Neuronal stem cell (in vitro differentiated cells): ENCODE results near the gene SIPA1.

Source experiments
- DNase-seq: peaks from one replicate; pipeline ENCODE4 v3.0.0-alpha.2; 2013; ENCODE audit warnings: low spot score
- H2AFZ ChIP-seq: one replicate; pipeline ENCODE4 v1.6.1; 2013; ENCODE audit warnings: mild to moderate bottlenecking, low read length, inconsistent platforms
- H2AK5ac ChIP-seq: 2 replicates; pipeline ENCODE4 v1.6.1; 2013; ENCODE audit warnings: low read depth, mild to moderate bottlenecking, inconsistent platforms, low read length, moderate library complexity, mixed read lengths
- H2BK120ac ChIP-seq: 2 replicates; pipeline ENCODE4 v1.6.1; 2013; ENCODE audit warnings: low read depth, mild to moderate bottlenecking, inconsistent platforms, low read length, moderate library complexity, mixed read lengths
- H2BK12ac ChIP-seq: one replicate; pipeline ENCODE4 v1.6.1; 2013; ENCODE audit warnings: low read length, inconsistent platforms
- H2BK15ac ChIP-seq: 2 replicates; pipeline ENCODE4 v1.6.1; 2013; ENCODE audit warnings: mild to moderate bottlenecking, low read length, inconsistent platforms, mixed read lengths
- H2BK5ac ChIP-seq: one replicate; pipeline ENCODE4 v1.6.1; 2013; ENCODE audit warnings: inconsistent platforms, mild to moderate bottlenecking, low read length, moderate library complexity
- H3K14ac ChIP-seq: one replicate; pipeline ENCODE4 v1.6.1; 2013; ENCODE audit warnings: low read length, inconsistent platforms
- H3K18ac ChIP-seq: 2 replicates; pipeline ENCODE4 v1.6.1; 2013; ENCODE audit warnings: low read length, inconsistent platforms
- H3K23ac ChIP-seq: 2 replicates; pipeline ENCODE4 v1.6.1; 2013; ENCODE audit warnings: low read depth, mild to moderate bottlenecking, mixed read lengths, low read length, inconsistent platforms; ENCODE audit not compliant: poor library complexity
- H3K27ac ChIP-seq: replicated peaks from 3 replicates; pipeline ENCODE4 v1.5.1; 2013; ENCODE audit warnings: low read length, inconsistent platforms
- H3K27me3 ChIP-seq, 3 experiments: 2 replicates each; pipeline ENCODE4 v1.6.1; 2013; ENCODE audit warnings: low read length in 3 of 3, mild to moderate bottlenecking in 2 of 3, inconsistent platforms in 1 of 3, low read depth in 1 of 3, mixed read lengths in 1 of 3, moderate library complexity in 1 of 3; ENCODE audit not compliant: control insufficient read depth in 3 of 3, insufficient read depth in 3 of 3
- H3K36me3 ChIP-seq, 2 donors: replicated peaks in 1 of 2; 2 replicates each; pipeline ENCODE4 v1.6.1; 2013; ENCODE audit warnings: low read length in 2 of 2; ENCODE audit not compliant: control insufficient read depth in 2 of 2, insufficient read depth in 2 of 2
- H3K4ac ChIP-seq: 2 replicates; pipeline ENCODE4 v1.6.1; 2013; ENCODE audit warnings: inconsistent platforms, mild to moderate bottlenecking, low read length, moderate library complexity
- H3K4me1 ChIP-seq, 2 donors: 1 replicate in 1 of 2; 2 replicates in 1 of 2; pipeline ENCODE4 v1.6.1; 2013; ENCODE audit warnings: low read length in 2 of 2, low read depth in 1 of 2; ENCODE audit not compliant: control insufficient read depth in 2 of 2, insufficient read depth in 1 of 2
- H3K4me2 ChIP-seq: one replicate; pipeline ENCODE4 v1.6.1; 2013; ENCODE audit warnings: mild to moderate bottlenecking, low read length, inconsistent platforms; ENCODE audit not compliant: insufficient read depth, poor library complexity, severe bottlenecking
- H3K4me3 ChIP-seq, 2 donors: 2 replicates each; pipeline ENCODE4 v1.5.1; 2013; ENCODE audit warnings: low read length in 2 of 2, mild to moderate bottlenecking in 2 of 2, inconsistent platforms in 1 of 2, moderate library complexity in 1 of 2
- H3K79me1 ChIP-seq: one replicate; pipeline ENCODE4 v1.6.1; 2013; ENCODE audit warnings: low read depth, mild to moderate bottlenecking, inconsistent platforms, low read length, moderate library complexity
- H3K9ac ChIP-seq: one replicate; pipeline ENCODE4 v1.6.1; 2013; ENCODE audit warnings: mild to moderate bottlenecking, low read depth, low read length, inconsistent platforms; ENCODE audit not compliant: poor library complexity
- H3K9me3 ChIP-seq, 2 donors: replicated peaks in 1 of 2; 2 replicates each; pipeline versions ENCODE3 to v1.6.1; 2013; ENCODE audit warnings: low read length in 2 of 2, mild to moderate bottlenecking in 2 of 2, inconsistent platforms in 1 of 2, low read depth in 1 of 2, mixed read lengths in 1 of 2, moderate library complexity in 1 of 2; ENCODE audit not compliant: control insufficient read depth in 2 of 2, insufficient read depth in 1 of 2
- H4K8ac ChIP-seq: one replicate; pipeline ENCODE4 v1.6.1; 2013; ENCODE audit warnings: low read depth, mild to moderate bottlenecking, inconsistent platforms, low read length, moderate library complexity
- H4K91ac ChIP-seq: one replicate; pipeline ENCODE4 v1.6.1; 2013; ENCODE audit warnings: low read length, low read depth, mild to moderate bottlenecking, inconsistent platforms; ENCODE audit not compliant: poor library complexity
- WGBS, 2 donors: extraction: QIAGEN DNeasy Blood & Tissue Kit; methylation state at CpG; one replicate each; pipeline ENCODE4 v1.1.7; 2013; ENCODE audit warnings: missing lambda C conversion rate in 2 of 2, mixed read lengths in 1 of 2; ENCODE audit not compliant: insufficient read length in 2 of 2, insufficient replicate concordance in 1 of 2; ENCODE audit errors: extremely low coverage in 2 of 2; 5-methylcytosine and 5-hydroxymethylcytosine counted together

SIPA1 gene

GRCh38 chr11:65604258-65604657, 33.6 kb upstream of the SIPA1 start:
- H4K91ac ChIP-seq, result no peak overlapping the region
- no peaks in the 10 kb centered on the region for H3K27me3 ChIP-seq
- H3K36me3 ChIP-seq, result peaks cover 30 to 84% of the 10 kb centered on the region in 2 donors
- no peak overlapping the region for H2AK5ac ChIP-seq
- no peak overlapping the region for H3K4ac ChIP-seq
- DNase-seq, result no peak
- no peak overlapping the region for H4K8ac ChIP-seq
- H3K4me2 ChIP-seq, result no peak overlapping the region
- no peaks in the 10 kb centered on the region for H3K9me3 ChIP-seq
- no CpG with 5 or more reads among the region's 1 CpG for WGBS, 2 donors
- H3K4me3 ChIP-seq, result no peak overlapping the region
- H3K23ac ChIP-seq, result no peak overlapping the region
- H2BK5ac ChIP-seq, result no peak overlapping the region
- no peak overlapping the region for H2BK12ac ChIP-seq
- no peak overlapping the region for H3K14ac ChIP-seq
- no peak overlapping the region for H2BK15ac ChIP-seq
- no peaks in the 10 kb centered on the region for H3K79me1 ChIP-seq
- peaks cover 0 to 8% of the 10 kb centered on the region in 2 donors for H3K4me1 ChIP-seq
- H3K9ac ChIP-seq, result no peak overlapping the region
- H2BK120ac ChIP-seq, result no peak overlapping the region
- no peak overlapping the region for H2AFZ ChIP-seq
- H3K27ac ChIP-seq, result no peak overlapping the region
- no peak overlapping the region for H3K18ac ChIP-seq

- Histone ChIP-seq H3K18ac (peak overlapping the region; percentile 86), H2BK12ac (no peak overlapping the region), H2AFZ (no peak overlapping the region), H3K9ac (peak overlapping the region; percentile 74), H2AK5ac (peak overlapping the region; percentile 76), H3K27me3 (no peaks in the 10 kb centered on the region), H3K14ac (no peak overlapping the region), H2BK15ac (peak overlapping the region; percentile 34), H3K79me1 (peaks cover 3% of the 10 kb centered on the region), H4K91ac (no peak overlapping the region), H3K4me1 (peaks cover 10 to 12% of the 10 kb centered on the region in 2 donors), H3K23ac (peak overlapping the region; percentile 12), H3K4me3 (peak overlapping the region in 1 of 2 donors; percentile 72), H2BK5ac (no peak overlapping the region), H3K27ac (no peak overlapping the region), H2BK120ac (no peak overlapping the region), H3K4me2 (peak overlapping the region; percentile 81), H3K4ac (no peak overlapping the region), H3K9me3 (no peaks in the 10 kb centered on the region), H3K36me3 (peaks cover 33 to 90% of the 10 kb centered on the region in 2 donors), H4K8ac (no peak overlapping the region)
- DNase-seq, result peak; percentile 97
- no CpG with 5 or more reads among the region's 67 CpGs for WGBS, 2 donors
Observed at GRCh38 chr11:65606876-65607613, 30.9 kb upstream of the SIPA1 start.

GRCh38 chr11:65607614-65608426, 30.1 kb upstream of the SIPA1 start:
- H4K8ac ChIP-seq, result no peak overlapping the region
- H3K79me1 ChIP-seq, result peaks cover 5% of the 10 kb centered on the region
- no peak overlapping the region for H2AFZ ChIP-seq
- peaks cover 17% of the 10 kb centered on the region in 2 donors for H3K4me1 ChIP-seq
- peak overlapping the region in 1 of 2 donors; percentile 72 for H3K4me3 ChIP-seq
- H3K4me2 ChIP-seq, result peak overlapping the region; percentile 81
- no peak overlapping the region for H2BK5ac ChIP-seq
- H3K27ac ChIP-seq, result no peak overlapping the region
- peak overlapping the region; percentile 43 for H2BK12ac ChIP-seq
- H2AK5ac ChIP-seq, result no peak overlapping the region
- H3K4ac ChIP-seq, result no peak overlapping the region
- no CpG with 5 or more reads among the region's 37 CpGs for WGBS, 2 donors
- peaks cover 38 to 95% of the 10 kb centered on the region in 2 donors for H3K36me3 ChIP-seq
- H3K23ac ChIP-seq, result peak overlapping the region; percentile 12
- no peak overlapping the region for H2BK15ac ChIP-seq
- no peak overlapping the region for H2BK120ac ChIP-seq
- DNase-seq, result no peak
- H3K18ac ChIP-seq, result peak overlapping the region; percentile 25
- H3K27me3 ChIP-seq, result no peaks in the 10 kb centered on the region
- H3K9ac ChIP-seq, result peak overlapping the region; percentile 71
- no peak overlapping the region for H3K14ac ChIP-seq
- H4K91ac ChIP-seq, result peak overlapping the region; percentile 67
- no peaks in the 10 kb centered on the region for H3K9me3 ChIP-seq

GRCh38 chr11:65609229-65609628, 28.7 kb upstream of the SIPA1 start:
- Histone ChIP-seq H2AK5ac (no peak overlapping the region), H3K27ac (no peak overlapping the region), H3K4me3 (no peak overlapping the region), H3K79me1 (peaks cover 11% of the 10 kb centered on the region), H3K18ac (no peak overlapping the region), H2BK12ac (no peak overlapping the region), H3K9me3 (no peaks in the 10 kb centered on the region), H3K4me2 (no peak overlapping the region), H2BK120ac (no peak overlapping the region), H4K8ac (no peak overlapping the region), H4K91ac (no peak overlapping the region), H3K4me1 (peaks cover 22 to 25% of the 10 kb centered on the region in 2 donors), H3K4ac (no peak overlapping the region), H2AFZ (no peak overlapping the region), H2BK15ac (no peak overlapping the region), H2BK5ac (no peak overlapping the region), H3K9ac (no peak overlapping the region), H3K36me3 (peaks cover 33 to 85% of the 10 kb centered on the region in 2 donors), H3K14ac (no peak overlapping the region), H3K23ac (peak overlapping the region; percentile 81), H3K27me3 (no peaks in the 10 kb centered on the region)
- no peak for DNase-seq
- WGBS, 2 donors, result no CpG with 5 or more reads among the region's 3 CpGs
